ENCODE measurements around the gene NOP56. TPM values are rescaled to one million over a fixed set of nuclear protein-coding genes. Genes with fewer than 3 reads are reported as not detected.

NOP56 gene
- total and polyA plus RNA-seq, 2 donors from 2014 or later: 68.8 to 110 TPM

- H3K27me3 ChIP-seq (ENCODE audit: control insufficient read depth, insufficient read depth, low read length): no peaks in the 10 kb centered on the region
- no peak overlapping the region for H3K9ac ChIP-seq (ENCODE audit: low read length in 3 of 3)
- no peaks in the 10 kb centered on the region for H3K36me3 ChIP-seq (ENCODE audit: control insufficient read depth in 2 of 3, insufficient read depth in 3 of 3, low read length in 3 of 3)
- H3K4me3 ChIP-seq (ENCODE audit: low read length in 3 of 3): no peak overlapping the region
- no peak overlapping the region for H3K27ac ChIP-seq (ENCODE audit: low read depth in 2 of 2, low read length in 2 of 2)
- no peaks in the 10 kb centered on the region for H3K4me1 ChIP-seq (ENCODE audit: control insufficient read depth in 2 of 3, insufficient read depth in 2 of 3, low read depth in 1 of 3, low read length in 3 of 3)
- no peak for DNase-seq
- TF ChIP-seq CTCF (IDR thresholded peaks at IDR 0.05; ENCODE audit: borderline replicate concordance, extremely low read depth, insufficient read depth): no peak
- no peak for FAIRE-seq
- H3K9me3 ChIP-seq (ENCODE audit: control insufficient read depth in 2 of 3, insufficient read depth in 1 of 3, low read length in 3 of 3): peaks cover 0 to 7% (median 2%) of the 10 kb centered on the region in 3 donors
- intact Hi-C loops (cut with DNase I): no loop called here
Observed at GRCh38 chr20:2626853-2627541, 25.4 kb upstream of the NOP56 start.

GRCh38 chr20:2631228-2631627 is 21.2 kb upstream of the NOP56 start:
- Histone ChIP-seq H3K9me3 (ENCODE audit: control insufficient read depth in 2 of 3, insufficient read depth in 1 of 3, low read length in 3 of 3) (peaks cover 0 to 7% (median 2%) of the 10 kb centered on the region in 3 donors), H3K9ac (ENCODE audit: low read length in 3 of 3) (no peak overlapping the region), H3K27me3 (ENCODE audit: control insufficient read depth, insufficient read depth, low read length) (no peaks in the 10 kb centered on the region), H3K4me3 (ENCODE audit: low read length in 3 of 3) (no peak overlapping the region), H3K4me1 (ENCODE audit: control insufficient read depth in 2 of 3, insufficient read depth in 2 of 3, low read depth in 1 of 3, low read length in 3 of 3) (no peaks in the 10 kb centered on the region), H3K27ac (ENCODE audit: low read depth in 2 of 2, low read length in 2 of 2) (no peak overlapping the region), H3K36me3 (ENCODE audit: control insufficient read depth in 2 of 3, insufficient read depth in 3 of 3, low read length in 3 of 3) (no peaks in the 10 kb centered on the region)
- intact Hi-C loops (cut with DNase I): no loop called here
- TF ChIP-seq CTCF (IDR thresholded peaks at IDR 0.05; ENCODE audit: borderline replicate concordance, extremely low read depth, insufficient read depth): no peak
- DNase-seq (no peak), FAIRE-seq (no peak)

DNA sequence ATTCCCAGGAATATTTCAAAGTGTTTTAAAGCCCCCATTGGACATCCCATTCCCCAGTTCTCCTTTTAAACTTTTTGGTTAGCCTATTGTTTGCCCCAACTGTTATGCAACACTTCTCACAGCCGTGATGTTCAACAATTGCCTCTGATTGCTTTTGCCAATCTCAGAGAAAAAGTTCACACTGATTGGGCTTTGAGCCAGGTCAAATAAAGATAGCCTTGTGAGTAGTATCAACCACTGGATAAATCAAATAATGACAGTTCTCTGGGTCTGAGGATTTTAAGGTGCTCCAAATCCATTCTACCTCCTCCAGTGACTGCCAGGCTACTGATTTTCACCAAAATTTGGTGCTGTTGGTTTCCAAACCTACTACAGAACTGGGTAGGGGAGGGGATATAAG is 19.1 kb upstream of the NOP56 start:
- intact Hi-C loops (cut with DNase I): no loop called here
- Histone ChIP-seq H3K36me3 (ENCODE audit: control insufficient read depth in 2 of 3, insufficient read depth in 3 of 3, low read length in 3 of 3) (no peaks in the 10 kb centered on the region), H3K27ac (ENCODE audit: low read depth in 2 of 2, low read length in 2 of 2) (no peak overlapping the region), H3K9ac (ENCODE audit: low read length in 3 of 3) (no peak overlapping the region), H3K4me3 (ENCODE audit: low read length in 3 of 3) (no peak overlapping the region), H3K9me3 (ENCODE audit: control insufficient read depth in 2 of 3, insufficient read depth in 1 of 3, low read length in 3 of 3) (peaks cover 0 to 3% (median 2%) of the 10 kb centered on the region in 3 donors), H3K4me1 (ENCODE audit: control insufficient read depth in 2 of 3, insufficient read depth in 2 of 3, low read depth in 1 of 3, low read length in 3 of 3) (no peaks in the 10 kb centered on the region), H3K27me3 (ENCODE audit: control insufficient read depth, insufficient read depth, low read length) (no peaks in the 10 kb centered on the region)
- FAIRE-seq (no peak), DNase-seq (no peak)
- no peak for TF ChIP-seq CTCF (IDR thresholded peaks at IDR 0.05; ENCODE audit: borderline replicate concordance, extremely low read depth, insufficient read depth)

- no peak overlapping the region for H3K4me3 ChIP-seq (ENCODE audit: low read length in 3 of 3)
- TF ChIP-seq CTCF (IDR thresholded peaks at IDR 0.05; ENCODE audit: borderline replicate concordance, extremely low read depth, insufficient read depth): no peak
- H3K36me3 ChIP-seq (ENCODE audit: control insufficient read depth in 2 of 3, insufficient read depth in 3 of 3, low read length in 3 of 3): no peaks in the 10 kb centered on the region
- FAIRE-seq (no peak), DNase-seq (no peak)
- no peaks in the 10 kb centered on the region for H3K4me1 ChIP-seq (ENCODE audit: control insufficient read depth in 2 of 3, insufficient read depth in 2 of 3, low read depth in 1 of 3, low read length in 3 of 3)
- intact Hi-C loops (cut with DNase I): no loop called here
- no peaks in the 10 kb centered on the region for H3K9me3 ChIP-seq (ENCODE audit: control insufficient read depth in 2 of 3, insufficient read depth in 1 of 3, low read length in 3 of 3)
- H3K27me3 ChIP-seq (ENCODE audit: control insufficient read depth, insufficient read depth, low read length): no peaks in the 10 kb centered on the region
- no peak overlapping the region for H3K27ac ChIP-seq (ENCODE audit: low read depth in 2 of 2, low read length in 2 of 2)
- H3K9ac ChIP-seq (ENCODE audit: low read length in 3 of 3): no peak overlapping the region
Observed at GRCh38 chr20:2637246-2637645, 15.2 kb upstream of the NOP56 start.
